ENCODE measurements around the gene SCRG1. TPM values are rescaled to one million over a fixed set of nuclear protein-coding genes. Genes with fewer than 3 reads are reported as not detected.

SCRG1 gene
- polyA plus RNA-seq, 3 donors = 0.07 to 0.24 (median 0.08) TPM

- Mint-ChIP-seq H3K4me1 (peaks cover 2% of the 10 kb centered on the region), H3K27me3 (ENCODE audit: low read depth in 3 of 3) (peaks cover 0 to 3% (median 2%) of the 10 kb centered on the region in 3 donors), H3K4me3 (no peak overlapping the region), H3K27ac (no peak overlapping the region), H3K9me3 (peaks cover 0 to 6% (median 3%) of the 10 kb centered on the region in 7 donors), H3K36me3 (no peaks in the 10 kb centered on the region)
- Histone ChIP-seq H3K79me2 (ENCODE audit: insufficient read depth, low read length) (no peaks in the 10 kb centered on the region), H3K36me3 (replicated peaks in 1 of 2; ENCODE audit: control insufficient read depth in 1 of 2, insufficient read depth in 2 of 2, low read length in 2 of 2) (no peaks in the 10 kb centered on the region), H3K9me3 (replicated peaks in 1 of 2; ENCODE audit: control insufficient read depth in 1 of 2, insufficient read depth in 1 of 2, low read length in 2 of 2) (peaks cover 0 to 5% of the 10 kb centered on the region in 2 donors), H3K9ac (ENCODE audit: insufficient read depth, low read length, poor library complexity, severe bottlenecking) (no peak overlapping the region), H2AFZ (ENCODE audit: insufficient read depth, low read depth, low read length, poor library complexity, severe bottlenecking) (no peak overlapping the region), H3K27me3 (ENCODE audit: control insufficient read depth in 2 of 2, insufficient read depth in 2 of 2, low read length in 2 of 2) (no peaks in the 10 kb centered on the region), H3K27ac (ENCODE audit: low read depth in 1 of 2, low read length in 2 of 2) (no peak overlapping the region), H3K4me2 (replicated peaks; ENCODE audit: extremely low read depth, low read length, poor library complexity, severe bottlenecking) (no peak overlapping the region), H3K4me3 (replicated peaks in 1 of 3; ENCODE audit: low read depth in 2 of 3, low read length in 3 of 3) (no peak overlapping the region), H3K4me1 (ENCODE audit: control insufficient read depth in 1 of 2, insufficient read depth in 2 of 2, low read length in 2 of 2) (no peaks in the 10 kb centered on the region), H4K20me1 (ENCODE audit: insufficient read depth, low read length) (no peaks in the 10 kb centered on the region)
- intact Hi-C loops (cut with micrococcal nuclease) = no loop called here
- 100% methylated on average over 1 of the region's 2 CpGs for WGBS (ENCODE audit: insufficient coverage)
- no peak for DNase-seq
- TF ChIP-seq, protein P1, sequence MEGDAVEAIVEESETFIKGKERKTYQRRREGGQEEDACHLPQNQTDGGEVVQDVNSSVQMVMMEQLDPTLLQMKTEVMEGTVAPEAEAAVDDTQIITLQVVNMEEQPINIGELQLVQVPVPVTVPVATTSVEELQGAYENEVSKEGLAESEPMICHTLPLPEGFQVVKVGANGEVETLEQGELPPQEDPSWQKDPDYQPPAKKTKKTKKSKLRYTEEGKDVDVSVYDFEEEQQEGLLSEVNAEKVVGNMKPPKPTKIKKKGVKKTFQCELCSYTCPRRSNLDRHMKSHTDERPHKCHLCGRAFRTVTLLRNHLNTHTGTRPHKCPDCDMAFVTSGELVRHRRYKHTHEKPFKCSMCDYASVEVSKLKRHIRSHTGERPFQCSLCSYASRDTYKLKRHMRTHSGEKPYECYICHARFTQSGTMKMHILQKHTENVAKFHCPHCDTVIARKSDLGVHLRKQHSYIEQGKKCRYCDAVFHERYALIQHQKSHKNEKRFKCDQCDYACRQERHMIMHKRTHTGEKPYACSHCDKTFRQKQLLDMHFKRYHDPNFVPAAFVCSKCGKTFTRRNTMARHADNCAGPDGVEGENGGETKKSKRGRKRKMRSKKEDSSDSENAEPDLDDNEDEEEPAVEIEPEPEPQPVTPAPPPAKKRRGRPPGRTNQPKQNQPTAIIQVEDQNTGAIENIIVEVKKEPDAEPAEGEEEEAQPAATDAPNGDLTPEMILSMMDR (IDR thresholded peaks at IDR 0.05) = no peak
Measured at GRCh38 chr4:173357939-173358338, 41.0 kb downstream of the SCRG1 start.

- Histone ChIP-seq H2AFZ (ENCODE audit: insufficient read depth, low read depth, low read length, poor library complexity, severe bottlenecking) (no peak overlapping the region), H3K27ac (ENCODE audit: low read depth in 1 of 2, low read length in 2 of 2) (no peak overlapping the region), H3K4me1 (ENCODE audit: control insufficient read depth in 1 of 2, insufficient read depth in 2 of 2, low read length in 2 of 2) (no peaks in the 10 kb centered on the region), H3K4me2 (replicated peaks; ENCODE audit: extremely low read depth, low read length, poor library complexity, severe bottlenecking) (no peak overlapping the region), H3K36me3 (replicated peaks in 1 of 2; ENCODE audit: control insufficient read depth in 1 of 2, insufficient read depth in 2 of 2, low read length in 2 of 2) (no peaks in the 10 kb centered on the region), H3K79me2 (ENCODE audit: insufficient read depth, low read length) (no peaks in the 10 kb centered on the region), H3K9ac (ENCODE audit: insufficient read depth, low read length, poor library complexity, severe bottlenecking) (no peak overlapping the region), H3K9me3 (replicated peaks in 1 of 2; ENCODE audit: control insufficient read depth in 1 of 2, insufficient read depth in 1 of 2, low read length in 2 of 2) (no peaks in the 10 kb centered on the region), H4K20me1 (ENCODE audit: insufficient read depth, low read length) (no peaks in the 10 kb centered on the region), H3K4me3 (replicated peaks in 1 of 3; ENCODE audit: low read depth in 2 of 3, low read length in 3 of 3) (no peak overlapping the region), H3K27me3 (ENCODE audit: control insufficient read depth in 2 of 2, insufficient read depth in 2 of 2, low read length in 2 of 2) (no peaks in the 10 kb centered on the region)
- Mint-ChIP-seq H3K9me3 (peaks cover 0 to 3% (median 2%) of the 10 kb centered on the region in 7 donors), H3K4me3 (no peak overlapping the region), H3K36me3 (no peaks in the 10 kb centered on the region), H3K27ac (no peak overlapping the region), H3K4me1 (peaks cover 10% of the 10 kb centered on the region), H3K27me3 (ENCODE audit: low read depth in 3 of 3) (no peaks in the 10 kb centered on the region)
- WGBS (ENCODE audit: insufficient coverage) = no CpG with 5 or more reads among the region's 1 CpG
- TF ChIP-seq, protein P1 (IDR thresholded peaks at IDR 0.05) = no peak
- no peak for DNase-seq
- intact Hi-C loops (cut with micrococcal nuclease) = no loop called here
Measured at GRCh38 chr4:173347467-173347866, 51.4 kb downstream of the SCRG1 start.
